ENCODE measurements around the gene TPR.
"Not testable (repeated sequence)": the region's sequence is repeated elsewhere in the genome, so short reads cannot be mapped to it uniquely, and the experiment has no call there.

The TPR gene

DNA sequence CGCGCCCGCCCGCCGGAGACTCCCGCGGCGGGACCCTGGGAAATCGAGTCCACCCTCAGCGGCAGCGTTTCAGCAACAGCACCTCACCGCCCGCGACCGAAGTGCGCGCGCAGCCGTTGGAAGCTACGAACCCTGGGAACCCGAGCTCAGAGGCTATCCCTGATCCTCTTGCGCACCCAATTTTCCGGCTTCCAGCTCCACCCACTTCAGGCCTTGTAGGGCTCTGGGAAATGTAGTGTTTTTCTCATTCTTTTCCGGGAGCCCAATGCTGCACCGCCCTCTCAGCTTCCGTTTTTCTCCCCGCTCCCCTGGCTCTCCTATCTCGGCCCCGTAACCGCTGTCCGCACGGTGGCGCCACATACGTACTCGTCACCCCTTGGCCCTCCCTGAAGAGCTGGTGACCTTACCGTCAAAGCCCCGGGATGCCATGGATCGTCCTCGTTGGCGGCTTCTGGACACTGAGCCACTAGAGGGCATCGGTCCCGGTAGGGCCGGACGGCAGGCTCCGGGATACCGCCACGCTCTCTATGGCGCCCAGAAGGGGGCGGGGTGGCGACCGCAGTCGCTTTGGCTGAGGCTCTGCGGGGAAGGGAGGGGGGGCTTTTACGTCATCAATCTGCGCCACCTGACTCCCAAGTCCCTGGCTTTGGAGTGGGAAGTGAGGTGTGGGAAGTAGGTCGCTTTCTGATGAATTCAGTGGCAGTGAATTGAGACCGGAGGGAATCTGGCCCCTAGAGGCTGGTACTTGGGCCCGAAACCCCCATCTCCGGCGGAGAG, at the start of gene TPR, which contains the start of gene ODR4:
Gene TPR (minus strand): TSS at position 102 of the 777 bp plus-strand sequence. CDS start 225 bp downstream, outside the sequence.
Gene ODR4 (plus strand): TSS at position 687 of the 777 bp plus-strand sequence. CDS start 3,948 bp downstream, outside the sequence.
- DNase-seq (ENCODE audit: low spot score), result peak; percentile 96

DNA sequence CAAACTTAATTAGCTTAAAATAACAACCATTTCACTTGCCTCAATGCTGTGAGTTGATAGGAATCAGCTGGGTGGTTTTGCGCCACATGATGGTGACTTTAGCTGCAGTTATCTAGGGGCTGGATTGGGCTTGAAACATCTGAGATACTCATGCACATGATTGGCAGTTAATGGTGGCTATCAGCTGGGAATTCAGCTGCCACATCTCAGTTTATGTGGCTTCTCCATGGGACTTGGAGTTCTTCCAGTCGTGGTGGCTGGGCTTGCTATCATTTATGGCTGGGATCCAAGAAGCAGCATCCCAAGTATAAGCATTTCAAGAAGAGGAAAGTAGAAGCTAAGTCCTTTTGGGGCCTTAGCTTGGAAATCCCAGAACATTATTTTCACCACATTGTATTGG, 49.5 kb upstream of the TPR start:
- DNase-seq (ENCODE audit: low spot score), result peak; percentile 18

DNA sequence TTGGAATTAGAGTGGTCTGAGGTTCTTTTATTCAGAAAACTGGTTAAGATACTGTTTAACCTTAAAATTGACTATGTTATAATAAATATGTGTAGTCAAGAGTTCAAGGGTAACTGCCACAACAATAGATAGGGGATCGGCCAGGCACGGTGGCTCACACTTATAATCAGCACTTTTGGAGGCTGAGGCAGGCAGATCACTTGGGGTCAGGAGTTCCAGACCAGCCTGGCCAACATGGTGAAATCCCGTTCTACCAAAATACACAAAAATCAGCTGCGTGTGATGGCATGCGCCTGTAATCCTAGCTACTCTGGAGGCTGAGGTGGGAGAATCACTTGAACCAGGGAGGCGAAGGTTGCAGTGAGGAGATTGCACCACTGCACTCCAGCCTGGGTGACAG, 46.4 kb upstream of the TPR start:
- DNase-seq (ENCODE audit: low spot score), result no peak

DNA sequence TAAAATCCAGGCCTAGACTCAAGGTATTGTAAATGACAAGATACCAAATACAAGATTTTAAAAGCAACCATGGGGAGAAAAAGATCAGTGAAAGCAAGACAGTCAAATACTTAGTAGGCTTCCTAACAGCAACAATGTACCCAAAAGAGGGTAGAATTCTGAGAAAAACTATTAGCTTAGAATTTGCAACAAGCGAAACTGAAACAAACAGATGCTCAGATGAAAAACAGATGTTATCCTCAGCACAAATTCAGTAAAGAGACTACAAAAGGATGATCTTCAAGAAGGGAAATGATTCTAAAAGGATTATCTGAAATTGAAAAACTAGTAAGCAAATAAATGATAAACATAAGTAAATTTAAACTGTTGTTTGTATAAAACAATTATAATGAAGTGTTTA, 45.9 kb upstream of the TPR start:
- DNase-seq (ENCODE audit: low spot score), result no peak

DNA sequence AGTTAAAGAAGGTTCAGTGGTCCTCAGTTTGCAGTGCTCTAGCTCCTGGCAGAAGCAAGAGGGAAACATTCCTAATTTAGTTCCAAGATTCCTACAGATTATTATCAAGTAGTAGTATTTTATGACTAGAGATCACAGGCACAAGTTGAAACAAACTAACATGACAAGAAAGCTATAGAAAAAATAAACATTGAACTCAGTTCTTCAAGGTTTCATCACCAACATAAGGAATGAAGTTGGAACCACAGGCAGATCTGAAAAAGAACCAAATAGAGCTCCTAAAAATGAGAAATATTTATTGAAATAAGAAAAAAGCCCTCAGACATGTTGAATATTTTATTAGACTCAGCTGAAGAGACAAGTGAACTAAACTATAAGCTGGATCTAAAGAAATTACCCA, 45.3 kb upstream of the TPR start:
- DNase-seq (ENCODE audit: low spot score), result no peak

DNA sequence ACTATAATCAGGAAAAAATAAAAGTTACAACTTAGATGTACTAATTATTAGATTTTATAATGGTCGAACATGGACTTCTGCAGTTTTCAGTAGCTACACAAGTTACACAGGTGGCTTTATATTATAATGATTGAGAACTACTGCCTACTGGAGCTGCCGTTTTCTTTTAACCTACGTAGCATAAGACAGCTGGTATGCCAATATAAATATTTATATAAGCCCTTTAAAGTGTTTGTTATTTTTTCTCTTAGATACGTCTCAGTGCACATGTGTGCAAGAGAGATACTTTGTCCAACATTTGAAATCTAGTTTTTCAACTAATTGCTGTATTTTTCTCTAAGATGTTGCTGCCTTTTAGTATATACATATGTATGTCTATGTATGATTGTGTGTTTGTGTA, 43.5 kb upstream of the TPR start:
- no peak for DNase-seq (ENCODE audit: low spot score)

DNA sequence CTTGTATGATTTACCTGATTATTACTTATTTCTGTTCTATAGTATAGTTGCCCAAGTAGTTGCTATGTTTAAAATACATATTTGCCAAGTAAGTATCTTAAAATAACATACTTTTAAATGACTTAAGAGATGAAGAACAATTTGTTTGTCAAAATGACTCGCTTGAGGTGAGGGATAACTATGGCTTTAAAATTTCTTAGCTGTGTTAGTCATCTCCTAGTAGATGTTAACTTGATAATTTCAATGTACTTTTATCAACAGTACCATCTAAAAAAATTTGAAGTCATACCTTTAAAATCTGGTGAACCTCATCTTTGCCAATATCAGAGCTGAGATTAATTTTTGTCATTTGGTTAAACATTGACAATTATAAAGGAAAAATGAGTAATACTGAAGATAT, 38.3 kb upstream of the TPR start:
- DNase-seq (ENCODE audit: low spot score), result no peak

DNA sequence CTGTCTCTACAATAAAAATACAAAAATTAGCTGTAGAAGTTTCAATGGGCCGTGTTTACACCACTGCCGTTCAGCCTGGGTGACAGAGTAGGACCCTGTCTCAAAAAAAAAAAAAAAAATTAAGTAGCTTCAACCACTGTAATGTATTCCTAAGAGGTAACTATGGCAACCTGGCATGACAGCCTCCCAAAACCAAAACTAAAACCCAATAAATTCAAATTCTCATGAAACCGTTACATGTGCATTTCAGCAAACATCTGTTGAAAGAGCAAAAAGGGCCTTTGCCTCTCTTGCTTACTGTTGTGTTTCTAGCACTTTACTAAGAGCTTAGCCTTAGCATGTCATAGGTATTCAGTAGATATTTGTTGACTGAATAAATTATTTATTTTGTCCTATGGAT, 34.0 kb upstream of the TPR start:
- DNase-seq (ENCODE audit: low spot score), result no peak

DNA sequence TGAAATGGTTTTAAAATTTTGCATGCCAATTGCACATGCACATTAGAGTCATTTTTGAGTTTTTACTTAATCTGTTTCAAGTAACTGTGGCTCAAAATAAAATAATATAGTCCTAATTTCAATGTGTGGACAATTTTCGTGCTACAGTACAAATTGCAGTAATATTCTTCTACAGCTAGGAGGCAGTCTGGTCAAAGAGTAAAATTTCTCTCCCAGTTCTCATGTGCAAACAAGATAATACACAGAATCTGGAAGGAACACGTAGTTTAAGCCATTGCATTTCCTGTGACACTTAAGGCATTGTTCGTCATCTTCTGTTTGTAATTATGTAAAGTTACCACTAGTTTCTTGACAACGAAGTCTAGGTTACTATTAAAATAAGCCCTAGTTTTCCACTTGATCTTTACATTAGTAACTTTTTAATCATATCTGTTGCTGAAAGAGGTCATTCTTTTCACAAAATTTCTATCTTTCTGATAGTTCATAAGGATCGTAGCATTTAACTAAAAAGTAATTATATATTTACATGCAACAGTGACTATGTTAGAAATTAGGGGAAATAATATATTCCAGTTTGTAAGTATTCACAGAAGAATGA, 29.5 kb upstream of the TPR start:
- peak; percentile 53 for DNase-seq (ENCODE audit: low spot score)

DNA sequence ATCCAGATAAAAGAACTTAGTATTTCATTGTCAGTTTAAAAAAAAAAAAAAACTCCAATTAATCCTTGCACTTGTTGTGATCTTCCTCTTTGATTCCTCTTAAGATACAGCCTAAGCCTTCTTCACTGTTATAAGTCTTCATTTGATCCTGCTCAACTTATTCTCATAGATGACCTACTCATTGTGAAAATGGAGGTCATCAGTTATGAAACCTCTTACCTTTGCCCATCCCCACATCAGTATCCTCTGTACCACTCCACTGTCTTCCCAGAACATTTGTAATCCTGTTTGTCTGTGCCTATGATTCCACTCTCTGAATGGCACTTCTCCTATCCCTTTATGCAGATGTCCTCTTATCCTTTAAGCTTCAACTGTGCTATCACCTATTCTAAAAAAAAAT, 28.6 kb upstream of the TPR start:
- no peak for DNase-seq (ENCODE audit: low spot score)

DNA sequence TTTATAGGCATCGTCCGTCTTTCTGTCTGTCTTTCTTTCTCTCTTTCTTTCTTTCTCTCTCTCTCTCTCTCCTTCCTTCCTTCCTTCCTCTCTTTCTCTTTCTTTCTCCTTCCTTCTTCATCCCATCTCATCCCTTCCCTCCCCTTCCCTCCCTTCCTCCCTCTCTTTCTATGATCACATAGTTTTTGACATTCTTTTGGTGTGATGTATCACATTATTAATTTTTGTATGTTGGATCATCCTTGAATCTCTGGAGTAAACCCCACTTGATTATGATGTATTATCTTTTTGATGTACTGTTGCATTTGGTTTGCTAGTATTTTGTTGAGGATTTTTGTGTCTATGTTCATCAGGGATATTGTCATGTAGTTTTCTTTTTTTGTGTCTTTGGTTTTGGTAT, 26.4 kb upstream of the TPR start:
- not testable (repeated sequence) for DNase-seq (ENCODE audit: low spot score)

DNA sequence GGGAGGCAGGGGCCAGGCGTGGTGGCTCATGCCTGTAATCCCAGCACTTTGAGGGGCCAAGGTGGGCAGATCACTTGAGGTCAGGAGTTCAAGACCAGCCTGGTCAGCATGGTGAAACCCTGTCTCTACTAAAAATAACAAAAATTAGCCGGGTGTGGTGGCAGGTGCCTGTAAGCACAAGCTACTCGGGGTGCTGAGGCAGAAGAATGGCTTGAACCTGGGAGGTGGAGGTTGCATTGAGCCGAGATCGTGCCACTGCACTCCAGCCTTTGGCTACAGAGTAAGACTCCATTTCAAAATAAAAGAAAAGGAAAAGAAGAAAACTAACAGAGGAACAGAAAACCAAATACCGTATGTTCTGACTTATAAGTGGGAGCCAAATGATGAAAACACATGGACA, 17.7 kb upstream of the TPR start:
- DNase-seq (ENCODE audit: low spot score), result not testable (repeated sequence)

DNA sequence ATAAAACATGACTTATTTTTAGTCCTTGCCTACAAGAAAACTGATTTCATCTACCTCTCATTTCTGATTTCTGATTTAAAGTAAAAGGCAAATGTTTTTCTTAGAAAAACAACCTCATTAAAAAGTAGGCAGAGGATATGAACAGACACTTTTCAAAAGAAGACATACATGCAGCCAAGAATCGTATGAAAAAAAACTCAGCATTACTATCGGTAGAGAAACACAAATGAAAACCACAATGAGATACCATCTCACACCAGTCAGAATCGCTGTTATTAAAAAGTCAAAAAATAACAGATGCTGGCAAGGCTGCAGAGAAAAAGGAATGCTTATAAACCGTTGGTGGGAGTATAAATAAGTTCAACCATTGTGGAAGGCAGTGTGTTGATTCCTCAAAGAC, 16.8 kb upstream of the TPR start:
- DNase-seq (ENCODE audit: low spot score), result no peak

DNA sequence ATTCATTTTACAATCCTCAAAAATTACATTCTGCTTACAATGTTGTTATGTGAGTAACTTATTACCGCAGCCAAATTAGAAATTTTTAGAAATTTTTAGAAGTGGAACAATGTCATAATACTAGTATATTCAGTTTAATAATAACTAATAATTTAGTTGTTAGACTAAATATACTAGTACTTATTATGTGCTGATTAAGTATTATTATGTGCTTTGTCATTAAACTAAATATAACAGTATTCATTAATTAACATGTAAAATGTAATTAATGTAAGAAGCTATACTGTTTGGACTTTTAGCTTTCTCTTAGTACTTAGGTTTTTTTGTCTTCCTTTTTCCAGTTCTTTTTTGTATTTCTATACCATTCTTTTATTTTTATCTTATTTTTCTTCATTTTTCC, 15.9 kb upstream of the TPR start:
- DNase-seq (ENCODE audit: low spot score), result no peak

DNA sequence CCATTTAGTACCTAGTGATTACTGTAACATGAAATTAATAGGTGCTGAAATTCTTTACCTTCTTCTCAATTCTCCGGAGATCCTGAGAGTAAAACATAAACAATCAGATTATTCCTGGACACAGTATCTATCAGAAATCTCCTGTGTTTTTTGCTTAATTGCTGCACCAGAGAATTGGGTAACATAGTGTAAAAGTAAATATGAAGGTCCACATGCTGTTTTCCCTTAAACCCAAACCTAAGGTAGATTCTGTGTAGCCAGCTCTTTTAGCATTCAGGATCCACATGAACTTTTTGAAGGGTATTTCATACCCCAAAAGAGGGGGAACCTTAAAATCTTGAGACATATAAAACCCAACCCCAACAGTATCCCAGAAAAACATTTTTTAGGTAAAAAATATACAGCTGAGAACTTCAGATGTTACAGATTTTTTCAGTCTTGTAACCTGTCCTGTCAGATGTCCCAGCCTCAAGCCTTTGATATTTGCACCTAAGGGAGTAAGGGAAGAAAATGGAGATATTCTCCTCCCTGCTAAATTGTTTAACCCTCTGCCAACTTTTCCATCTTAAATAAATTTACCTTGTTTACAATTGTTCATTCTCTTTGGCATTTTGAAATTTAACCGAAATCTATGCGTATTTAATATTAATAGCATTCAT, 11.8 kb upstream of the TPR start:
- DNase-seq (ENCODE audit: low spot score), result no peak

DNA sequence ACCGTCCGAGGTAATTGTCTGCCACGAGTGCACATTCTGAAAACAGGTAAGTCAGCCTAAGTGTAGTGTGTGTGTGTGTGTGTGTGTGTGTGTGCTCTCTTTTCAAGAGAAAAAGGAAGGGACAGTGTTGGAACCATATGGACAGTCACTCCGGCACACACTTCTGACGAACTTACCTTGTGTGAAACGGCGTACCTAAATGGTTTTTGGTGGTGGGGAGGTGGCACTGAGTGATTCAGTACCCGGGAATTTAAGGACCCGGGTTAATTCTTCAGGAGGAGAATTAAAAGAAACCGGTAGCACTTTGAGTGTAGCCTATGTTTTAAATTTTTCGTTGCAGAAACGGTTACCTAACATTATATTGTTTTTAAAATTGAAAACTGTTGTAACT, 871 bp upstream of the TPR start:
- DNase-seq (ENCODE audit: low spot score), result no peak

DNA sequence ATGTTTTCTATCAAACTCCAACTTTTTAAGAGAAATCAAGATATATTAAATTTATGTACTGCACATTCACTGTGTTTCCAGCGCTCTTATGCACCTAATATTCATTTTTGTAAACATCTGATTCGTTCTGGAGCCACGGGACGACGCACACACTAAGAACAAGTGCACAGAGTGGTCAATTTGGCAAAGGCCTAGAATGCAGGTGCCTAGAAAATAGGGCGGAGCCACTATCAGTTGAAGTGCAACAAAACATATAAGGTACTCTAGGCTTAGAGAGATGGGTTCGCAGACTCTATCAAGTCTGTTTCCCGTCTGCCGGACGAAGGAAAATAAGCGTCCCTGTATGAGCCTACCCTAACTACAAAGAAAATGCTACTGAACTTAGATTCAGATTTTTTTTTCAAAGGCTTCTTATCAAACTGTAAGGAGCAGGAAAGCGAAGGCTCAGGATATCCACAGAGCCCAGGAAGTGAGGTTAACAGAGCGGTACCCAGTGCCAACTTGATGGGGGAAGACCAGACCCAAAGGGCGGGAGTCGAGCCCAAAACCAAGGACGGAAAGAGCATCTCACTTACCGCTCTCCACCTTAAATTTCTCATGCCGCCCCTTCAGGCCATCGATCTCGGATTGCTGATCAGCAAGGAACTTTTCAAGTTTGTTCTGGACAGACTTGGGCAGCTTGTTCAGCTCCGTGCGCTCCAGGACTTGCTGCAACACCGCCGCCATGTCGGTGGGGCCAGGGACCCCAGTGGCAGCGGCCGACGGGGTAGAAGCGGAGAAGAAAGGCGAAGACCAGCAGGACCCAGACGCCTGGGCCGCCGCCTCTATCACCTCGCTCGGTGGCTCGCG, 526 bp downstream of the TPR start:
- DNase-seq (ENCODE audit: low spot score), result peak; percentile 34

DNA sequence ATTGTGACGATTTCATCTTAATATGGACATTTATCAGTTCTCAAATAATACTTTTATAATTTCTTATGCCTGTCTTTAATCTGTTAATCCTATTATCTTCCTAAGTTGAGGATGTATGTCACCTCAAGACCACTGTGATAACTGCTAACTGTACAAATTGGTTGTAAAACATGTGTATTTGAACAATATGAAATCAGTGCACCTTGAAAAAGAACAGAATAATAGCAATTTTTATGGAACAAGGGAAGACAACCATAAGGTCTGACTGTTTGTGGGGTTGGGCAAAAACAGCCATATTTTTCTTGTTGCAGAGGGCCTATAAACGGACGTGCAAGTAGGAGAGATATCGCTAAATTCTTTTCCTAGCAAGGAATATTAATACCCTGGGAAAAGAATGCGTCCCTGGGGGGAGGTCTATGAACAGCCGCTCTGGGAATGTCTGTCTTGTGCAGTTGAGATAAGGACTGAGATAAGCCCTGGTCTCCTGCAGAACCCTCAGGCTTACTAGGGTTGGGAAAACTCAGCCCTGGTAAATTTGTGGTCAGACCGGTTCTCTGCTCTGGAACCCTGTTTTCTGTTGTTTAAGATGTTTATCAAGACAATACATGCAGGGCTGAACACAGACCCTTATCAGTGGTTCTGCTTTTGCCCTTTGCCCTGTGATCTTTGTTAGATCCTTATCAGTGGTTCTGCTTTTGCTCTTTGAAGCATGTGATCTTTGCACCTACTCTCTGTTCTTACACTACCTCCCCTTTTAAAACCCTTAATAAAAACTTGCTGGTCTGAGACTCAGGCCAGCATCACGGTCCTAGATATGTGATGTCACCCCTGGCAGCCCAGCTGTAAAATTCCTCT, 27.0 kb downstream of the TPR start:
- not testable (repeated sequence) for DNase-seq (ENCODE audit: low spot score)

DNA sequence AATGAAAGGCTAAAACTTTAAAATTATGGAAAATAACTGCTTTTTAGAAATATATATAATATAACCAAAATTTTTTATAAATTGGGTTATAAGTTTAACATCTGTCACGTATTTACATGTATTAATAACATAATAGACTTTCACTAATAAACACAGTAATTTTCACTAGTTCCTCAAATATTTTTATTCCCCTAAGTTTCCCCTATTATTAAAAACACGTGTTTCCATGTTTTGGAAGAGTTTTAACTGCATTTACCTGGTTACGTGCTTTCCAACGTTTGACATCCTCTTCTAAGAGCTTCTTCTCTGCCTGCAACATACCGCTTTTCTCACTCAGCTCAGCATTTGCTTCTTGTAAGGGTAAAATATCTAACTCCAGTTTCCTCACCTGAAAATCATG, 34.3 kb downstream of the TPR start:
- DNase-seq (ENCODE audit: low spot score), result no peak

DNA sequence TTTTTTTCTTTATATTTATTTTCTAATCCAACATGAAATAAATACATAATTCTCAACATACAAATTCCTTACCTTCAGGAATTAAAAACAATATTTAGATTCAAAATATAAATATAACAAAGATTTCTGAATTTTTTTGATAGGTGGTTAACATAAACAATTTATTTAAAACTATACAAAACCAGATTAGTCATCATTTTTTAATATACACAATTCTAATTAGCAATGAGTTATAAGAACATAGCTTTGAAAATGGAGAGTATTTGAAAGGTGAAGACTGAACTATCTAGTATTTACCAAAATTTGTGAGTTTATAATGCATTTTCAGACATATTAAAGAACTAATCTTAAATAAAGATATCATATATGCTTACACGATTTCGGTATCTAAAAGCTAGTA, 37.5 kb downstream of the TPR start:
- no peak for DNase-seq (ENCODE audit: low spot score)

DNA sequence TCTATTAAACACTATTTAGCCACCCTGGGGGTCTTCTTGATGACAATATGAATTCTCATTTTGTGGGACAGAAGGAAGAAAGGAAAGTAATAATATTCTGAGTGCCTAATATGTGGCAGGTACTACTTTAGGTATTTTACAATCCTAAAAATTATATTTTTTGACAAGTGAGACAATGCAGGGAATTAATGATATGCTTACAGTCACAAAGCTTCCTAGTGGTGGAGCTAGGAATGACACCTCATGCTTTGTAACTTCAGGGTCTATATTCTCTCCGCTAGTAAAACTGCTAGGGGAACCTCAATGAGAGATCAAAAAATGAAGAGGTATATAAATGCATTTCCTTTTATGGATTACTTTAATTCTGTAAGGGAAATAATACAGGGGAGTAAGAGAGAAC, 44.3 kb downstream of the TPR start:
- DNase-seq (ENCODE audit: low spot score), result no peak
